PFSK-1 (cell line): ENCODE data around the gene GOSR1.

ENCODE experiments used
- FOXP2 ChIP-seq: optimal IDR thresholded peaks from 2 replicates; pipeline ENCODE3; 2011; ENCODE audit warnings: borderline replicate concordance, control low read depth, inconsistent platforms; ENCODE audit not compliant: insufficient read depth; ENCODE audit errors: extremely low read length, extremely low read depth
- POLR2AphosphoS5 ChIP-seq: IDR thresholded peaks from 2 replicates; pipeline ENCODE4 v1.6.1; 2012; ENCODE audit warnings: low read depth, mild to moderate bottlenecking, control low read depth, low read length, moderate library complexity
- REST ChIP-seq, 2 experiments: IDR thresholded peaks; 2 replicates each; pipeline versions ENCODE4 v1.6.1 to v1.8.0; 2011 to 2012; ENCODE audit warnings: low read depth in 2 of 2, low read length in 2 of 2, control low read depth in 1 of 2, inconsistent platforms in 1 of 2, mild to moderate bottlenecking in 1 of 2, moderate library complexity in 1 of 2; ENCODE audit not compliant: insufficient read depth in 1 of 2
- SIN3A ChIP-seq: IDR thresholded peaks from 2 replicates; pipeline ENCODE4 v1.6.1; 2012; ENCODE audit warnings: mild to moderate bottlenecking, low read length, moderate library complexity, borderline replicate concordance; ENCODE audit not compliant: insufficient read depth
- TAF1 ChIP-seq: IDR thresholded peaks from 2 replicates; pipeline ENCODE4 v1.6.1; 2012; ENCODE audit warnings: low read length, control low read depth, borderline replicate concordance; ENCODE audit not compliant: insufficient read depth

Gene GOSR1

GRCh38 chr17:30547778-30548573 lies 70.8 kb downstream of the GOSR1 start:
- TF ChIP-seq POLR2AphosphoS5 = no peak
- TF ChIP-seq SIN3A = no peak
- no peak for TF ChIP-seq FOXP2
- TF ChIP-seq TAF1 = no peak
- TF ChIP-seq REST (IDR thresholded peaks at IDR 0.05; ENCODE audit: insufficient read depth in 1 of 2, low read depth in 2 of 2, low read length in 2 of 2) = no peak

- TF ChIP-seq POLR2AphosphoS5 = no peak
- no peak for TF ChIP-seq TAF1
- no peak for TF ChIP-seq FOXP2
- TF ChIP-seq REST (IDR thresholded peaks at IDR 0.05; ENCODE audit: insufficient read depth in 1 of 2, low read depth in 2 of 2, low read length in 2 of 2) = no peak
These were observed 72.8 kb downstream of the GOSR1 start for GRCh38 chr17:30549864-30550511.

GRCh38 chr17:30550512-30551273 lies 73.5 kb downstream of the GOSR1 start:
- no peak for TF ChIP-seq SIN3A
- no peak for TF ChIP-seq TAF1
- TF ChIP-seq POLR2AphosphoS5 = no peak
- TF ChIP-seq REST (IDR thresholded peaks at IDR 0.05; ENCODE audit: insufficient read depth in 1 of 2, low read depth in 2 of 2, low read length in 2 of 2) = no peak
- no peak for TF ChIP-seq FOXP2

GRCh38 chr17:30551996-30552339 lies 74.8 kb downstream of the GOSR1 start:
- TF ChIP-seq POLR2AphosphoS5 = no peak
- no peak for TF ChIP-seq FOXP2
- TF ChIP-seq SIN3A = no peak
- no peak for TF ChIP-seq REST (IDR thresholded peaks at IDR 0.05; ENCODE audit: insufficient read depth in 1 of 2, low read depth in 2 of 2, low read length in 2 of 2)
- TF ChIP-seq TAF1 = no peak
